ENCODE results near the gene AGFG1. TPM values are rescaled to one million over a fixed set of nuclear protein-coding genes. Genes with fewer than 3 reads are reported as not detected.
"Not testable (repeated sequence)": the region's sequence is repeated elsewhere in the genome, so short reads cannot be mapped to it uniquely, and the experiment has no call there.

The AGFG1 gene
- total and polyA plus RNA-seq, 2 donors (not counting 1 experiment from before 2014, with no cell fraction given): 40.0 to 128 TPM

GRCh38 chr2:227517724-227518123 lies 45.8 kb downstream of the AGFG1 start:
- TF ChIP-seq EZH2 (IDR thresholded peaks at IDR 0.05; ENCODE audit: low read length, missing control alignments) (no peak), CTCF (conservative IDR thresholded peaks at IDR 0.05 in 1 of 2, IDR thresholded peaks at IDR 0.05 in 1 of 2; ENCODE audit: low read depth in 1 of 2, low read length in 2 of 2) (no peak)
- Histone ChIP-seq H3K4me1 (ENCODE audit: control insufficient read depth, extremely low read depth, insufficient read depth, low read length) (no peaks in the 10 kb centered on the region), H3K9ac (ENCODE audit: insufficient read depth, low read length) (no peak overlapping the region), H3K36me3 (ENCODE audit: control insufficient read depth, insufficient read depth, low read length) (peaks cover 1% of the 10 kb centered on the region), H3K27me3 (ENCODE audit: control insufficient read depth, insufficient read depth, low read length) (no peaks in the 10 kb centered on the region), H3K27ac (ENCODE audit: insufficient read depth, low read length) (no peak overlapping the region), H3K79me2 (ENCODE audit: control insufficient read depth, insufficient read depth, low read length) (peaks cover 77% of the 10 kb centered on the region), H3K4me2 (ENCODE audit: extremely low read depth, insufficient read depth, low read length) (no peak overlapping the region), H3K4me3 (replicated peaks in 1 of 4; ENCODE audit: control extremely low read depth in 1 of 4, insufficient read depth in 1 of 4, low read depth in 3 of 4, low read length in 4 of 4) (no peak overlapping the region), H4K20me1 (ENCODE audit: control insufficient read depth, extremely low read depth, insufficient read depth, low read length) (peaks cover 4% of the 10 kb centered on the region), H2AFZ (ENCODE audit: low read length) (no peak overlapping the region), H3K9me3 (ENCODE audit: control insufficient read depth, insufficient read depth, low read depth, low read length) (no peaks in the 10 kb centered on the region)
- DNase-seq (ENCODE audit: low read depth in 2 of 2): peak in 1 of 2 donors; percentile 21

GRCh38 chr2:227518278-227518865 lies 46.4 kb downstream of the AGFG1 start:
- not testable (repeated sequence) for H3K27me3 ChIP-seq (ENCODE audit: control insufficient read depth, insufficient read depth, low read length); H3K36me3 ChIP-seq (ENCODE audit: control insufficient read depth, insufficient read depth, low read length); H3K27ac ChIP-seq (ENCODE audit: insufficient read depth, low read length); H4K20me1 ChIP-seq (ENCODE audit: control insufficient read depth, extremely low read depth, insufficient read depth, low read length); H2AFZ ChIP-seq (ENCODE audit: low read length); H3K9me3 ChIP-seq (ENCODE audit: control insufficient read depth, insufficient read depth, low read depth, low read length); H3K4me1 ChIP-seq (ENCODE audit: control insufficient read depth, extremely low read depth, insufficient read depth, low read length); H3K9ac ChIP-seq (ENCODE audit: insufficient read depth, low read length); H3K4me3 ChIP-seq (replicated peaks in 1 of 4; ENCODE audit: control extremely low read depth in 1 of 4, insufficient read depth in 1 of 4, low read depth in 3 of 4, low read length in 4 of 4)
- peak overlapping the region; percentile 40 for H3K4me2 ChIP-seq (ENCODE audit: extremely low read depth, insufficient read depth, low read length)
- peak; percentile 71 to 79 for DNase-seq (ENCODE audit: low read depth in 2 of 2)
- peaks cover 73% of the 10 kb centered on the region for H3K79me2 ChIP-seq (ENCODE audit: control insufficient read depth, insufficient read depth, low read length)

GRCh38 chr2:227521178-227521577 lies 49.2 kb downstream of the AGFG1 start:
- H3K4me2 ChIP-seq (ENCODE audit: extremely low read depth, insufficient read depth, low read length); H3K27ac ChIP-seq (ENCODE audit: insufficient read depth, low read length); H3K9me3 ChIP-seq (ENCODE audit: control insufficient read depth, insufficient read depth, low read depth, low read length); DNase-seq (ENCODE audit: low read depth in 2 of 2); H2AFZ ChIP-seq (ENCODE audit: low read length); H3K36me3 ChIP-seq (ENCODE audit: control insufficient read depth, insufficient read depth, low read length); H3K4me1 ChIP-seq (ENCODE audit: control insufficient read depth, extremely low read depth, insufficient read depth, low read length); H3K27me3 ChIP-seq (ENCODE audit: control insufficient read depth, insufficient read depth, low read length); H4K20me1 ChIP-seq (ENCODE audit: control insufficient read depth, extremely low read depth, insufficient read depth, low read length); H3K9ac ChIP-seq (ENCODE audit: insufficient read depth, low read length); H3K4me3 ChIP-seq (replicated peaks in 1 of 4; ENCODE audit: control extremely low read depth in 1 of 4, insufficient read depth in 1 of 4, low read depth in 3 of 4, low read length in 4 of 4): not testable (repeated sequence)
- peaks cover 47% of the 10 kb centered on the region for H3K79me2 ChIP-seq (ENCODE audit: control insufficient read depth, insufficient read depth, low read length)

- no peak overlapping the region for H3K4me3 ChIP-seq (replicated peaks in 1 of 4; ENCODE audit: control extremely low read depth in 1 of 4, insufficient read depth in 1 of 4, low read depth in 3 of 4, low read length in 4 of 4)
- H2AFZ ChIP-seq (ENCODE audit: low read length): no peak overlapping the region
- H4K20me1 ChIP-seq (ENCODE audit: control insufficient read depth, extremely low read depth, insufficient read depth, low read length): no peaks in the 10 kb centered on the region
- no peaks in the 10 kb centered on the region for H3K4me1 ChIP-seq (ENCODE audit: control insufficient read depth, extremely low read depth, insufficient read depth, low read length)
- H3K9ac ChIP-seq (ENCODE audit: insufficient read depth, low read length): no peak overlapping the region
- no peaks in the 10 kb centered on the region for H3K27me3 ChIP-seq (ENCODE audit: control insufficient read depth, insufficient read depth, low read length)
- peaks cover 22% of the 10 kb centered on the region for H3K79me2 ChIP-seq (ENCODE audit: control insufficient read depth, insufficient read depth, low read length)
- TF ChIP-seq CTCF (conservative IDR thresholded peaks at IDR 0.05 in 1 of 2, IDR thresholded peaks at IDR 0.05 in 1 of 2; ENCODE audit: low read depth in 1 of 2, low read length in 2 of 2) (no peak), EZH2 (IDR thresholded peaks at IDR 0.05; ENCODE audit: low read length, missing control alignments) (no peak)
- H3K9me3 ChIP-seq (ENCODE audit: control insufficient read depth, insufficient read depth, low read depth, low read length): no peaks in the 10 kb centered on the region
- H3K27ac ChIP-seq (ENCODE audit: insufficient read depth, low read length): no peak overlapping the region
- no peak for DNase-seq (ENCODE audit: low read depth in 2 of 2)
- H3K4me2 ChIP-seq (ENCODE audit: extremely low read depth, insufficient read depth, low read length): no peak overlapping the region
- H3K36me3 ChIP-seq (ENCODE audit: control insufficient read depth, insufficient read depth, low read length): peaks cover 1% of the 10 kb centered on the region
Measured at GRCh38 chr2:227524665-227525064, 52.7 kb downstream of the AGFG1 start.

All from fibroblast of lung (primary cell).